Measurements from ENCODE around the gene RBMS3. TPM values are rescaled to one million over a fixed set of nuclear protein-coding genes. Genes with fewer than 3 reads are reported as not detected.

The RBMS3 gene
- total RNA-seq, 4 donors from 2014 or later: 3.8 to 18.7 (median 14.6) TPM

DNA sequence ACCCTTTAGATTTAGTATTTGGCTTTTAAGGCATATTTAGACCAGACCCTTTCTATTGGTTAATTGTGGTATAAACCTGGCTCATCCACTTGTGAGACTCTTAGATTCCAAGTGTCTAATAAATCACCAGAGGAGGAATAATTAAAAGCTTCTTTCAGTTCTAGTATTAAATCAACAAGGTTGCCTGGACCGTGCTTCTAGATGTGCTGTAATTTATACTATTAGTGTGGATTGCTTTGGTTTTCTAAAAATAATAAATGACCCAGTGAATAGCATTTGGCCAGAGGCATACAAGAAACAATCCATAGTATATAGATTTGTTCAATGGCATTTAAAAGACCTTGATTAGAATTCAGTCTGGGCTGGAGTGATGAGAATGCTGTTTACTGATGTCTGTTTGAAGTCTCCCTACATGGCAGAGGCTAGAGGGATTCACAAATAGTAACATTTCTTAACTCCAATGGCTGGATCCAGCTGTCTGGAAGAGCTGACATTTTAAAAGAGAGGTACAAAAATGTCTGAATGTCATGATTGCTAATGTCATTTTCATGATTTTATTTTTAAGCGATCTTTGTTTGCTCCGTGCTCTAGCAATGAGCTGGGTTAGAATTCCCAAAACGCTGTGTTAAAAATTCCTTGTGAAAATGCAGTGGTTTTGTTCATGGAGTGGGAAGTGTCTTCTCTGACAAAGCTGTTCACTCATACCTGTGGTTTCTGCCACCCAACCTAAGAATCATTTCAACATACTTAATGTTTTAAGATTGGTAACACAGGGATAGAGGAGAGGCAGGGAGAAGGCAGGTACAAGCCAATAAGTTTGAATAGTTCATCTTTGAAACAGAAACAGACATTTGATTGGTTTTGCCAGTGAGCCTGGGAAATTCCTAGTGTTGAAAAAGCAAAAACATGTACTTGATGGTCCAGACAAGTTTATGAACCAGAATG is 89.9 kb downstream of the RBMS3 start:
- TF ChIP-seq EP300 (IDR thresholded peaks at IDR 0.05; ENCODE audit: low read depth): no peak
- no peak for TF ChIP-seq POLR2A (IDR thresholded peaks at IDR 0.05)
- TF ChIP-seq, protein P1, sequence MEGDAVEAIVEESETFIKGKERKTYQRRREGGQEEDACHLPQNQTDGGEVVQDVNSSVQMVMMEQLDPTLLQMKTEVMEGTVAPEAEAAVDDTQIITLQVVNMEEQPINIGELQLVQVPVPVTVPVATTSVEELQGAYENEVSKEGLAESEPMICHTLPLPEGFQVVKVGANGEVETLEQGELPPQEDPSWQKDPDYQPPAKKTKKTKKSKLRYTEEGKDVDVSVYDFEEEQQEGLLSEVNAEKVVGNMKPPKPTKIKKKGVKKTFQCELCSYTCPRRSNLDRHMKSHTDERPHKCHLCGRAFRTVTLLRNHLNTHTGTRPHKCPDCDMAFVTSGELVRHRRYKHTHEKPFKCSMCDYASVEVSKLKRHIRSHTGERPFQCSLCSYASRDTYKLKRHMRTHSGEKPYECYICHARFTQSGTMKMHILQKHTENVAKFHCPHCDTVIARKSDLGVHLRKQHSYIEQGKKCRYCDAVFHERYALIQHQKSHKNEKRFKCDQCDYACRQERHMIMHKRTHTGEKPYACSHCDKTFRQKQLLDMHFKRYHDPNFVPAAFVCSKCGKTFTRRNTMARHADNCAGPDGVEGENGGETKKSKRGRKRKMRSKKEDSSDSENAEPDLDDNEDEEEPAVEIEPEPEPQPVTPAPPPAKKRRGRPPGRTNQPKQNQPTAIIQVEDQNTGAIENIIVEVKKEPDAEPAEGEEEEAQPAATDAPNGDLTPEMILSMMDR (IDR thresholded peaks at IDR 0.05): no peak
- H3K4me3 ChIP-seq: no peak overlapping the region
- DNase-seq: no peak
- in situ Hi-C loops (cut with MboI; ENCODE audit: low pct_ligation_motif_present in 1 of 4, low pct_unique_long_range_greater_than_20kb in 1 of 4, low sequenced_read_pairs in 3 of 4): no loop called here
- 70 to 73% methylated on average over 4 of the region's 4 CpGs for WGBS, 2 donors (ENCODE audit: low coverage in 1 of 2)
- intact Hi-C loops (cut with DNase I; ENCODE audit: low total_unique reads): no loop called here
- no peaks in the 10 kb centered on the region for H3K9me3 ChIP-seq
- H3K27me3 ChIP-seq: no peaks in the 10 kb centered on the region
- H3K4me1 ChIP-seq: peaks cover 0 to 6% (median 0%) of the 10 kb centered on the region in 4 donors
- no peaks in the 10 kb centered on the region for H3K36me3 ChIP-seq
- H3K27ac ChIP-seq: no peak overlapping the region

DNA sequence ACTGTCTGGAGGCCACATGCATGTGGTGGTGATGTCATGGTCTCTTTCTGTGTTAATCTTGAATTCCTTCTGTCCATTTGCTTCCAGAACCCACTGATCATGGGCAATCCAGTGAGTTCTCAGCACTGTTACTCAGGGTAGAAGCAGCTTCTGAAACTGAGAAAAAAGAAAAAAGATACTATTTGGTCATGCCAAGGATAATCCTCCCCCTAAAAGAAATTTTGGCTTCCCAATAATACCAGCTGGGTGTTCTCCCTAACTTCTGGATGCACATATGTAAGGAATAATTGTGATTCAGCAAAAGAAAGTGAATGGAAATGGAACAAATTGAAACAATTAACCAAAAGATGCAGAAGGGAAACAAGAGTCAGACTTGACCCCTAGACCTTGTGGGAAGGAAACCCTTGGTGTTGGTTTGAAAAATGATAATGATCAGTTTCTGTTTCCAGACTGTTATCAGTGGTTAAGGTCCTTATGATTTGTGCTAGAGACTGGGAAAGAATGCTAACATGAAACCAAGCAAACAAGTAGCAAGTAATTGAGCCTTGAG is 92.3 kb downstream of the RBMS3 start:
- Histone ChIP-seq H3K9me3 (no peaks in the 10 kb centered on the region), H3K4me3 (no peak overlapping the region), H3K27ac (no peak overlapping the region), H3K27me3 (no peaks in the 10 kb centered on the region), H3K36me3 (no peaks in the 10 kb centered on the region), H3K4me1 (peaks cover 0 to 6% (median 0%) of the 10 kb centered on the region in 4 donors)
- TF ChIP-seq POLR2AphosphoS5 (IDR thresholded peaks at IDR 0.05) (no peak), EP300 (IDR thresholded peaks at IDR 0.05; ENCODE audit: low read depth) (no peak), POLR2A (IDR thresholded peaks at IDR 0.05) (no peak)
- TF ChIP-seq, protein P1 (IDR thresholded peaks at IDR 0.05): no peak
- DNase-seq: no peak
- in situ Hi-C loops (cut with MboI; ENCODE audit: low pct_ligation_motif_present in 1 of 4, low pct_unique_long_range_greater_than_20kb in 1 of 4, low sequenced_read_pairs in 3 of 4) (no loop called here), intact Hi-C loops (cut with DNase I; ENCODE audit: low total_unique reads) (no loop called here)

DNA sequence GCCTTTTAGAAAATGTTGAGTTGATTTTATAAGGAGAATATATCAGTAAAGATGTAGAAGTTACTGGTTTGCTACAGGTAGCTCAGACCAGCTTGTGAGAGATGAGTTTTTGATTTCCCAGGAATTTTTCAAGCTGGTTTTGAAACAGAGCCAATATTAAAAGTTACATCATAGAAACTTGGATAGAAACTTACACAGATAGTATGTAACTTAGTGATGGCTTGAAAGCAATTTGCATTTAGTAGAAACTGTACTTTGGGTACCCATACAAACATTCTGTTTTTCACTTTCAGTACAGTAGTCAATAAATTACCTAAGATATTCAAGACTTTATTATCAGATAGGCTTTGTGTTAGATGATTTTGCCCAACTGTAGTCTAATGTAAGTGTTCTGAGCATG is 93.4 kb downstream of the RBMS3 start:
- in situ Hi-C loops (cut with MboI; ENCODE audit: low pct_ligation_motif_present in 1 of 4, low pct_unique_long_range_greater_than_20kb in 1 of 4, low sequenced_read_pairs in 3 of 4): no loop called here
- intact Hi-C loops (cut with DNase I; ENCODE audit: low total_unique reads): no loop called here
- H3K36me3 ChIP-seq: no peaks in the 10 kb centered on the region

DNA sequence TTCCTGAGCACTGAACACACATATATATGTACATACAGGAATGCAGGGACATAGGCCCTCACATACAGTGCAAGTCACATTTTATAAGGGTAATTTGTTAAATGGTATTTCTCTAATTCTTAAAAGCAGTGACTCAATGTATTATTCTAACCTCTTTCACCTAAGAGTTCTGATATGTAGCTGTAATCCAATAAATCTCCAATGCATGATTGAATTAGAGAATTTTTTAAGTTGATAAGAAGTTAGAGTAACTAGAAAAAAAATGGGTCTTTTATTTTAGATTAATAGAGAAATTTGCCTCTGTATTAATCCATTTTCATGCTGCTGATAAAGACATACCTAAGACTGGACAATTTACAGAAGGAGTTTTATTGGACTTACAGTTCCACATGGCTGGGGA is 98.2 kb downstream of the RBMS3 start:
- Histone ChIP-seq H3K27me3 (no peaks in the 10 kb centered on the region), H3K4me1 (peaks cover 0 to 4% (median 2%) of the 10 kb centered on the region in 4 donors), H3K36me3 (no peaks in the 10 kb centered on the region), H3K27ac (no peak overlapping the region), H3K4me3 (no peak overlapping the region), H3K9me3 (no peaks in the 10 kb centered on the region)
- in situ Hi-C loops (cut with MboI; ENCODE audit: low pct_ligation_motif_present in 1 of 4, low pct_unique_long_range_greater_than_20kb in 1 of 4, low sequenced_read_pairs in 3 of 4): no loop called here
- DNase-seq: no peak
- intact Hi-C loops (cut with DNase I; ENCODE audit: low total_unique reads): no loop called here
- TF ChIP-seq EP300 (IDR thresholded peaks at IDR 0.05; ENCODE audit: low read depth): no peak
- TF ChIP-seq, protein P1 (IDR thresholded peaks at IDR 0.05): no peak

More for the DNA sequence above, 93.4 kb downstream of the RBMS3 start:
- Histone ChIP-seq H3K9me3 (no peaks in the 10 kb centered on the region), H3K4me1 (peaks cover 0 to 6% (median 0%) of the 10 kb centered on the region in 4 donors), H3K27ac (no peak overlapping the region), H3K4me3 (no peak overlapping the region), H3K27me3 (no peaks in the 10 kb centered on the region)
- no peak for TF ChIP-seq POLR2A (IDR thresholded peaks at IDR 0.05)
- no peak for TF ChIP-seq POLR2AphosphoS5 (IDR thresholded peaks at IDR 0.05)
- TF ChIP-seq EP300 (IDR thresholded peaks at IDR 0.05; ENCODE audit: low read depth): no peak
- TF ChIP-seq, protein P1 (IDR thresholded peaks at IDR 0.05): no peak
- DNase-seq: no peak
